Lower leg skin (tissue), 3 donors: Measurements from ENCODE around the gene F7.

Source experiments
- CTCF ChIP-seq, 3 donors: fragments of 450-650 bp; IDR thresholded peaks; one replicate each; pipeline ENCODE4 v1.5.1; 2016; ENCODE audit warnings: antibody characterized with exemption in 3 of 3, mild to moderate bottlenecking in 3 of 3, moderate library complexity in 2 of 3
- POLR2A ChIP-seq, 2 donors: fragments of 450-650 bp; IDR thresholded peaks; one replicate each; pipeline ENCODE4 v1.6.1; 2016 to 2017; ENCODE audit warnings: antibody characterized with exemption in 2 of 2, mild to moderate bottlenecking in 1 of 2, moderate library complexity in 1 of 2

- TF ChIP-seq CTCF (IDR thresholded peaks at IDR 0.05) (no peak), POLR2A (IDR thresholded peaks at IDR 0.05) (no peak)
Measured at GRCh38 chr13:113083022-113083373, 22.6 kb upstream of the F7 start.
